Measurements from ENCODE around the gene MYO1E.

- TF ChIP-seq CTCF (IDR thresholded peaks at IDR 0.05) (no peak), POLR2A (IDR thresholded peaks at IDR 0.05) (no peak)
Observed at GRCh38 chr15:59217876-59218498, 154.7 kb downstream of the MYO1E start.
